Loucy (cell line): ENCODE measurements around the gene SLC26A1.

Experiments used
- EZH2phosphoT487 ChIP-seq: fragments of 200-600 bp; IDR thresholded peaks from 2 replicates; pipeline ENCODE4 v1.6.1; 2018; ENCODE audit warnings: antibody characterized with exemption, mild to moderate bottlenecking, moderate library complexity, borderline replicate concordance
- TF ChIP-seq, protein P1 (sequence below): fragments of 200-600 bp; sonication (generic); conservative IDR thresholded peaks from 2 replicates; pipeline ENCODE4 v1.5.1; 2014; ENCODE audit warnings: mild to moderate bottlenecking, antibody characterized with exemption, low read length

DNA sequence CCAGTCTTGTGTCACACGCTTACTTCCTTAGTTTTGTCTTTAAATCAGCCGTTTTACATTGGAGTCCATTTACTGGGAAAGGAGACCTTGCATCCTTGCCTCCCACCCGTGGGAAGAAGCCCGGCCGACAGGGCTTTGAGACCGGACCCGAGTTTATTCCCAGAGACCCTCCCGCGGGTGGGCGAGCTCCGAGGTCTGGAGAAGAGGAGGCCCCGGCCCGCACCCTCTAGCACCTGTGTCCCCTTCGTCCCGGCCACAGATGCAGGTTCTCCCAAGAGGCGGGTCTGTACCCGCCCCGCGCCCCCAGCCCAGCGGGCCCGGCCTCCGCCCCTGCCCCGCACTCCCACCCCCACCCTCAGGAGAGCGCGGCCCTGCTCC lies 3.8 kb upstream of the SLC26A1 start:
- TF ChIP-seq EZH2phosphoT487, result no peak
- TF ChIP-seq, protein P1, sequence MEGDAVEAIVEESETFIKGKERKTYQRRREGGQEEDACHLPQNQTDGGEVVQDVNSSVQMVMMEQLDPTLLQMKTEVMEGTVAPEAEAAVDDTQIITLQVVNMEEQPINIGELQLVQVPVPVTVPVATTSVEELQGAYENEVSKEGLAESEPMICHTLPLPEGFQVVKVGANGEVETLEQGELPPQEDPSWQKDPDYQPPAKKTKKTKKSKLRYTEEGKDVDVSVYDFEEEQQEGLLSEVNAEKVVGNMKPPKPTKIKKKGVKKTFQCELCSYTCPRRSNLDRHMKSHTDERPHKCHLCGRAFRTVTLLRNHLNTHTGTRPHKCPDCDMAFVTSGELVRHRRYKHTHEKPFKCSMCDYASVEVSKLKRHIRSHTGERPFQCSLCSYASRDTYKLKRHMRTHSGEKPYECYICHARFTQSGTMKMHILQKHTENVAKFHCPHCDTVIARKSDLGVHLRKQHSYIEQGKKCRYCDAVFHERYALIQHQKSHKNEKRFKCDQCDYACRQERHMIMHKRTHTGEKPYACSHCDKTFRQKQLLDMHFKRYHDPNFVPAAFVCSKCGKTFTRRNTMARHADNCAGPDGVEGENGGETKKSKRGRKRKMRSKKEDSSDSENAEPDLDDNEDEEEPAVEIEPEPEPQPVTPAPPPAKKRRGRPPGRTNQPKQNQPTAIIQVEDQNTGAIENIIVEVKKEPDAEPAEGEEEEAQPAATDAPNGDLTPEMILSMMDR, result no peak
